HS-5 (cell line): ENCODE measurements around the gene ABCB10.

Experiments
- DNase-seq: peaks from one replicate; pipeline ENCODE4 v3.0.0-alpha.2; 2012; ENCODE audit warnings: low read depth

Gene ABCB10

GRCh38 chr1:229471175-229471574, 87.3 kb downstream of the ABCB10 start:
- DNase-seq: no peak

DNA sequence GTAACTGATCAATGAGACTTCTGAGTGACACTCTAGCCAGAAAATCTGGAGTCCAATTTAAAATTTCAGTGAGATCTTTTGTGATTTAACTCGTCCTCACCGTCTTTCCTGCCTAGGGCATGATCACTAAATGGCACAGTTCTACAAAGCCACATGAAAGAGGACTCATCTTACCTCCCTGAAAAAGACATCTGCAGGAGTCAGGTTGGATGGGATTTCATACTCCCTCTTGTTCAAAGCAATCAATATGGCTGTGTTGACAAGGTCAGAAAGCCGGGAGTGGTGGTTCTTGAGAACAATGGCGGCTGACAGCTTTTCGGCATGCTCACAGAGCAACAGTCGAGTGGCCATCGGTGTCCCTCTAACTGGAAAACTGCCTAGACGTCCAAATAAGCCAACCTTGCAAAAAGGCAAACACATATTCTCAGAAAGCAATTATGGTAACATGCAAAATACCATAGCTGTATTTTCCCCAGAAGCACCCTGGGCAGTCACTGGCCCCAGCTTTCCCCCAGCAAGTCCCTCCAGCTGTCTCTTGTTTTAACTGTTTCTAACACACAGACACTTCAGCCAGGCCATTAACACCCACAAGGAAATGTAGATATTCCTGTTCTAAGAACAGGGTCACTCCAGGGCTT, 88.0 kb downstream of the ABCB10 start:
- DNase-seq: no peak

DNA sequence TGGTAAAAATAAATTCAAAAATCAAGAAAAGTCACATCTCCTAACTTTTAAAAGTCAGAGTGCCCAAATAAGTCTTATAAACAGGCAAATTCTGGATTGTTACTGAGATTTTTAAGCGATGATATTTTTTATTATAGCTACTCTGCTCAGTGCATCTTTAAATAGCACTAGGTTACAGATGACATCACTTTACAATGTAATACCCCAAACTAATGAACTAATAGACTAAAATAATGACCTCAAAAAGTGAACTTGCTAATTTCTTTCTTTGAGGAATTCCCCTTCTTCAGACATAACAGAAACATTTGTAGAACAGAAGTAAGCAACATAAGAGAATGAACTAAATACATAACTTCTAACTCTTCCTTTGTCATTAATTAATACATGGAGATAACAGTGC, 91.6 kb downstream of the ABCB10 start:
- DNase-seq: no peak
